HG03565 (cell line): ENCODE data around the gene IL21.
"Not testable (repeated sequence)": the region's sequence is repeated elsewhere in the genome, so short reads cannot be mapped to it uniquely, and the experiment has no call there.

Experiments
- ATAC-seq: cut with Tn5 transposase; IDR thresholded peaks from one replicate; pipeline ENCODE4 v1.9.1; 2021; ENCODE audit warnings: mild to moderate bottlenecking, moderate library complexity; ENCODE audit not compliant: unreplicated experiment

Gene IL21

DNA sequence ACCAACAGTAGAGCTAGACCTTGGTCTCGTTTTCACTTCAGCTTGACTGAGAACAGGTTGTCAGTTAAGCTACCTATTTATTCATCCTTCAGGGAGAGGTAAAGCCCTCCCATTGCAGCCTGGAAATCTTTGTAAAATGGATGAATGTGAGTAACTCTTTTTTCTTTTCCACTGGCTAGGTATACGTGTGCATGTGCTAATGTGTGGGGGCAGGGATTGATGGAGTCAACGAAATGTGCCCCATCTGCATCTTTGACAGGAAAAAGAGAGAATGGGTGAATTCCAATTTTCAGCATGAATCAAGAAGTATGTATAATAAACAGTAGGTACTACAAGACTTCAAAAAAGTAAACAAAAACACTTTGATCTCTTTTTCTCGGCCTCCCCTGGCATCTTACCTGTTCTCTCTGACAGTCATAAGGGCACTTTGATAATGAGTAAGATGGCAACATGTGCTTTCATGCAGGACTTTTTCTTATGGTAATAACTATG, at the start of gene IL21:
Gene IL21, minus strand, starts transcription at position 51 of the 492 bp plus-strand sequence. CDS start 55 bp downstream, outside the sequence.
- ATAC-seq: no peak

DNA sequence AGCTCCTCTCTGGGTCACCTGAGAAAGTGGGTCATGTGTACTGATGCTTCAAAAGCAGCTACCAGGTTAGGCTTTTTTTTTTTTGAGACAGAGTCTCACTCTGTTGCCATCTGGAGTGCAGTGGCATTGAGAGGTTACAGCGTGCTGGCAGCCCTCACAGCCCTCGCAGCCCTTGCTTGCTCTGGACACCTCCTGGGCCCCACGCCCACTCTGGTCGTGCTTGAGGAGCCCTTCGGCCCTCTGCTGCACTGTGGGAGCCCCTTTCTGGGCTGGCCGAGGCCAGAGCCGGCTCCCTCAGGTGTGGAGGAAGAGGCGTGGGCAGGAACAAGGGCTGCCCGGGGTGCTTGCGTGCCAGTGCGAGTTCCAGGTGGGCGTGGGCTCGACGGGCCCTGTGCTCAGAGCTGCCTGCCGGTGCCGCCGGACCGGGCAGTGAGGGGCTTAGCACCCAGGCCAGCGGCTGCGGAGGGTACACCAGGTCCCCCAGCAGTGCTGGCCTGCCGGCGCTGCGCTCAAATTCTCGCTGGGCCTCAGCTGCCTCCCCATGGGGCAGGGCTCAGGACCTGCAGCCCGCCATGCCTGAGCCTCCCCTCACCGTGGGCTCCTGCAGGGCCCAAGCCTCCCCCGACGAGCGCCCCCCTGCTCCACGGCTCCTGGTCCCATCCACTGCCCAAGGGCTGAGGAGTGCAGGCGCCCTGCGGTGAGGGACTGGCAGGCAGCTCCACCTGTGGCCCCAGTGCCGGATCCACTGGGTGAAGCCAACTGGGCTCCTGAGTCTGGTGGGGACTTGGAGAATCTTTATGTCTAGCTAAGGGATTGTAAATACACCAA, 49.3 kb upstream of the IL21 start:
- no peak for ATAC-seq

DNA sequence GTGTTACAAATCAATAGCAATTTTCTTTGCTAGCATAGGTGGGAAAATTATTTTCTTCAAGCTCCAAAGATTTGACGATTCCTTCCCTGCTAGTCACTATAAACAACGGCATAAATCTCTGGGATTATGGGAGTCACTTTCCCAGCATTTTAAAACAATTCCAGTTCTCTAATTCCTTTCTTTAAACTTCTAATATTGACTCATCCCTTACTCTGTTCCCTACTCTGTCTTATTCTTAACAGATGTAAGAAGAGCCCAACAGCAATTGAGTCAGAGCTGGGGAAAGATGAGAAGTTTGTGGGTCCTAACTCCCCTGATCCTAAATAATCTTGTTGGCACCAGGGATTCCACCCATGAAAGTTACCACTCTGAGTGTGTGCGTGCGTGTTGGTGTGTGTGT, 47.4 kb upstream of the IL21 start:
- ATAC-seq: no peak

DNA sequence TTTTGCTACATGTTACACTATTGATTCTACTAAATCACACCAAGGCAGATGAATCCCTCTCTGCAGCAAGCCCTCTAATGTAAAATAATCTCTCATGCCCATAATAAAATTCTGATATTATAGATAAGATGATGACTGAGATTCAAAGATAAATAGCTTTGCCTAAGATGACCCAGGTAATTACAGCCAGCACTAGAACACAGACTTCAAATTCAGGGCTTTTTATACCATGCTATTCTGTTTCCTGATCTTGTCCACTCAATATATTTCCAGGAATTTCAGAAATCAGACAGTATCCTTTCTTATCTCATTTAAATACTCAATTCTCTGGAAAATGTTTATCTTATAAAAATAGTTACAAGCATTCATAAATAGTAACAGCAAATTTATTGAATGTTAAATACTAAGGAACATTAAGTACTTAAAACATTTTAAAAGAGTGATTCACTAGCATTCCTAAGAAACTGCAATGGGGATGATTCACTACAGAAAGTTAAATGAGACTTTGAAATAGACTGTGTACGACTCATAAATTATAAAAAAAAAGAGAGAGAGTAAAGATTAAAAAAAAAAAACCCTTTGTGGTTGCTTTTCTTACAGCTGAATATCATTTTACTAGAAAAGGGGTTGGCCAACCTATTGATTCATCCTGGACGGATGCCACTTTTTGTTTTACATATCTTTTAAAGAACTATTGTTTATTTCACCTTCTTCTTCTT, 45.8 kb upstream of the IL21 start:
- ATAC-seq: no peak

DNA sequence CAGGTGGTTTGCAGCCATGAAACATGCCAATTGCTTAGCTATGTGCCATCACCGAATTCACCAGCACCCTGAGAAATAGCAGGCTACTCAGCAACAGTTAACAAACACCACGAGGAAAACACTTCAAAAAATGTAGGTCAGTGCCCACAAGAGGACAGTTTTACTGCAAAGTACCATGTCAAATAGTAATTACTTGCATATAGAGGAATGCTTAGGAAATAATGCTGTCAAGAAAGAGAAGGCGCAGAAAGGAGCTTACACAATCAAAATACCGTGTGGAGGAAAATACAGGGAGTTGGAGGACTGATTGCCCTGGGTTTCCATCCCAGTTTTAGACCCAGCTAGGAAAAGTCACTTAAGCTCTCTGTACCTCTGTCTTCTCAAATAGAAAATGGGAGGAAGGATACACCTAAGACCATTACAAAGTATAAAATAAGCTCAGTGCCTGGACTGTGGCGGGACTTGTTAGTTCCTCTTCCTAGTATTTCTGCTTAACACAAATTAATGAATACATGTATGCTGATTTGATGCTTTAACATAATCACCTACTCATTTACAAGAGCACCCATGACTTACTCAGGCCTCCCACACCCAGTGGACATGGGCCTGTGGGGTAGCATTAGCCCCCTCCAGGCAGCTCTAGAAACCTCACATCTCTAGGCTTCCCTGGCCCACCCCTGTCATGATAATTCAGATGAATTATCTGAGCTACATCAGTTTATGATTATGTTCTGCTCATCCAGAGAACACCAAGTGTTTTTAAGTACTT, 44.5 kb upstream of the IL21 start:
- ATAC-seq: no peak

DNA sequence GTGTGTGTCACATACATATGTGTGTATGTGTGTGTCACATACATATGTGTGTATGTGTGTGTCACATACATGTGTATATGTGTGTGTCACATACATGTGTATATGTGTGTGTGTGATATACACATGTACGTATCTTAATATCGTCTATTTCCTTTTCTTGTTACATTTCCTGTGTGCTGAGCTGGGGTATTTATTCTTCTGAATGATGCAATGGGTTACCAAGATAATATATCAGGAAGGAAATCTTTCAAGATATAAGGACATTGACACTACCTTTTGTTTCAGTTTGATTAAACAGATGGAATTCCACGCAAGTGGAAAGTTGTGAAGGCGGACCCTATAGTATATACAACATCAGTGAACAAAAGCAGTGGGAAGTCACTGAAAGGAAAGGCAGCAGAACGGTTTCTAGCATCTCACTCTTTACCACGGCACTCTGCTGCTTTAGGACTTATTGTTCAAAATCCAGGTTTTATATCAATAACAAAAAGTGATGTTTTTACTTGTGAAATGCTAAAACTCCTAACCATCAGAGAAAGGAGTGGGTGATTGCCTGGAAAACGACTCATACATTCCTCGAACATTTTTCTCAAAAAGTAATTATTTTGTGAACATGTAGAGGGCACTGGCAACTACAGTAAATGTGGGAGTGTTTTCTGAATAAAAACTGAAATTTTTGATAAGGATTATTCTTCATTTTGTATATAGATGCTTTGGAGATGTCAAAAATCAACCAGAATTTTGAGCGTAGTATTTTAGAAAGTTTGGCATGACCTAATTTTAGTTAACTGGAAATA, 43.1 kb upstream of the IL21 start:
- no peak for ATAC-seq

DNA sequence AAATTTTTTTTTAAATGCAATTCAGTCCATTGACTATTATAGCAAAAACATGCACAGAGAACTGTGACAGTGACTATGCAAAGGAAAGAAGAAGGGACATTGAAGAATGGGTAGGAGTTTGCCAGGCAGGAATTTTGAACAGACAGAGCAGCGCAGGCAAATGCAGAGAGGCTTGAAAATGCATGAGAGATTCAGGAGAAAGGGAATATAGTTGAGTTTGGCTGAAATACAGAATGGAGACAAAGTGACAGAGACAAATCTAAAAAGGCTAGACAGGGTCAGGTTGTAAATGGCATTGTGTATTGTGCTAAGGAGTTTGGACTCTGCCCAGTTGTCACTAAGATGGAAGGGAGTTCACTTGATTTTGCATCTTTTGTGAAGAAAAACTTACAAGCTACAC, 42.4 kb upstream of the IL21 start:
- no peak for ATAC-seq

DNA sequence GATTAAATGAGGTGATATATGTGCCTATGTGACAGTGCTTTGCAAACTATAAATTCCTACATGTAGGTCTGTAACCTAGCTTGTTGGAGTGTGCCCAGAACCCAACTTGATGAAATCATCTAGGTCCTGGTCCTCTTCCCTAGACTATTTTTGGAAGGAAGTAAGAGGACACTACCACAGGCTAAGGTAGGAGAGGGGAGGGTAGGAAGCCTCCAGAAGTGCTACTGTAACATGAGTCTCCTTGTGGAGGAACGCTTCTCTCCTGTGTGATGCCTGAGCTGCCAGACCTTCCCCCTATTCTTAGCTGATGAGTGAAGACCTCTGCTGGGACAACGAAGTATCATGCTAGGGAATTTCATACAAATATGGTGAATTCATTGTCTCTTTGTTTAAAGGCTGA, 41.8 kb upstream of the IL21 start:
- ATAC-seq: no peak

DNA sequence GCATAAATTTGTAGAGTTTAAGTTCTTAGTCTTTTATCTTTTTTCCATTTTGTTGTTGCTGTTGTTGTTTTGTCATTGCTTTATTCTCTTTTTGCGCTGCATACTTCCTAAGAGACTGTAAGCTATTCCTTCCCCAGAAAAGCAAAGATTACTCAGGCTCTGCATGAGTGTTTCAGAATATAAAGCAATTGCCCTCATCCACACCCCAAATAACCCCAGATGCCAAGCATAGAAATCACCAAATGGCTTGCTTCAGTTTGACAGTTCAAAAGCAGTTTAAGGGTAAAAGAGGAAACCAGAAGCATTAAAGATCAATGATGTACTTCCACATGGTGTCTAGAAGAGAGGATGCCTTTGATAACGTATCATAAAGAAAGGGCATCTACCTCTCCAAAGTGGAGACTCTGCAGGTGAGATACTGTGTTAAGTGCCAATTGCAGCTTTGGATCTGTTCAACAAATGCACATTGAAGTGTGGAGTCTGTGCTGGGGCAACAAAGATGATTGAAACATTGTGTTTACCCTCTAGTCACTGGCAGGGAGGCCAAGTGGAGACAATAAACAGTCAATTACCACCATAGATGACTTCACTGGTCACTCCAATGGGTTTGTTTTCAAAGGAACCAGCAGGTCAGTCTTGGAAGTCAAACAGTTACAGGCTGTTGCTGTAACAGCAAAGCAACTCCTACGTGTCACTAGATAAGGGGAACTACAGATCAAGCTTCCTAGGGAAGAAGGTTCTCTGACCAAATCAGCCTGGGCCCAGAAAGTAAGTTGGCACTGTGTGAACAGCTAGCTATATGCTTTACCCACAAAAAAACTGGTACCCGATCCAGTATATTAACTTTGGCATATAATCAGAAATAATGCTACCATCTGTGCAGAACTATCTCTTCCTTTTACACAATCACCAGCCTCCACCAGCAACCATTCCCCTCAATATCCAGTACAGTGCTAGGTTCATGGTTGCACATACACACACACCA, 40.6 kb upstream of the IL21 start:
- ATAC-seq: no peak

DNA sequence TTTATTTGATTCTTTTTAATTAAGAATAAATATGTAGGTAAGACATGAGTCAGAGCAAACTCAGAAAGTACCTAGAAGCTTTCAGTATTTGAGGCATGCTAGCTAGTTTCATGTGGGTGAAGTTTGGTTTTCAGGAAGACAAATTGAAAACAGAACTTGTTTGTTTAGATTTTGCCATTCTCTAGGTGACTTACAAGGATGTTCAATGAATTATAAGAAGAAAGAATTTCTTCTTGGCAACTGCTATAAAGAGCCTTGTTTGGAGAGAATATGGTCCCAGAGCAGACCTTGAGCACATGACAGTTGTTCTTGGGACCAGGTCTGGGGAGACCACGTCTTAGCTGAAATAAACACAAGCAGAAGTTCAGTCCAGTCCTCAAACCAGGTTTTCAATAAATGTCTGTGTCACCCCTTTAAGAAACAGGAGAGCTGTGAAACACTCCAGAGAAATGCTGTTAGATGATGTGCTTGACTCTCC, 38.0 kb upstream of the IL21 start:
- peak; percentile 83 for ATAC-seq

DNA sequence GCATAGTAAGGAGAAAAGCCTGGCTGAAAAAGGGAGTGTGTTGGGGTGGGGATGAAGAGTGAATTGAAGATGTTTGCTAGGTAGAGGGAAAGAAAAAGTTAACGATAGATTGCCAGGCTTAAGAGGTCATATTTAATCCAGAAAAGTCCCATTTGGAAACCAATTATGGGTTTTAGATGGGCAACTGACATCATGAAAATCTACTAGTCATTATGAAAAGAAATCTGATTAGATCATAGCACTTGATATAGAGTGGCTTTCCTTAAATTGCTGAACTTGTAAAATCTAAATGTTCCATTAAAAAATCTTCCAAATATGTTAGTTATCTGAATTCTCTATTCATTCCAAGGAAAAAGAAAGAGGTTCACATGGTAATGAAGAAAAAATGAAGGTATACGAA, 37.5 kb upstream of the IL21 start:
- no peak for ATAC-seq

DNA sequence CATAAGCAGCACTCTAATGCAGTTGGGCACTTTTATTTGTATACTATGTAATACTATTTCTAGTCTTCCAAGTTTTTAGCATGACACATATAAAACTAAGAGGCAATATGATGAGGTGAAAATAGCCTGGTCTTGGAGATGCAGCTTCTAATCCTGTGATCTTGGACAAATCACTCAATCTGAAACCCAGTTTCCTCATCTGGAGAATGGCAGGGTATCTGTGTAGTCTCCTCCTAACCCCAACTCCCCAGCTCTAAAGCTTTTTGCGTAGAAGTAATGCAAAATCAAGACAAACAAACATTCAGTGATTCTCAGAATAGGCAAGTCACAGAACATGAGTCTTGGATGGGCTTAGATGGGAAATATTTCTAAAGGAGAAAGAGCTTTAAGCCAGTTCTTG, 36.7 kb upstream of the IL21 start:
- ATAC-seq: no peak

DNA sequence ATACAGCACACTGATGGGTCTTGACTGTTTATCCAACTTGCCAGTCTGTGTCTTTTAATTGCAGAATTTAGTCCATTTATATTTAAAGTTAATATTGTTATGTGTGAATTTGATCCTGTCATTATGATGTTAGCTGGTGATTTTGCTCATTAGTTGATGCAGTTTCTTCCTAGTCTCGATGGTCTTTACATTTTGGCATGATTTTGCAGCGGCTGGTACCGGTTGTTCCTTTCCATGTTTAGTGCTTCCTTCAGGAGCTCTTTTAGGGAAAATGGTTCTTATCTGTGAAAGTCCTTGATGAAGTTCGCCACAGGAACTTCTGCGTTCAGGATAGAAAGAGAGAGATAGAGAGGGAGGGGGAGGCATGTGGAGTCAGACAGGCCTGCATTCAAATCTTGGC, 35.7 kb upstream of the IL21 start:
- not testable (repeated sequence) for ATAC-seq

DNA sequence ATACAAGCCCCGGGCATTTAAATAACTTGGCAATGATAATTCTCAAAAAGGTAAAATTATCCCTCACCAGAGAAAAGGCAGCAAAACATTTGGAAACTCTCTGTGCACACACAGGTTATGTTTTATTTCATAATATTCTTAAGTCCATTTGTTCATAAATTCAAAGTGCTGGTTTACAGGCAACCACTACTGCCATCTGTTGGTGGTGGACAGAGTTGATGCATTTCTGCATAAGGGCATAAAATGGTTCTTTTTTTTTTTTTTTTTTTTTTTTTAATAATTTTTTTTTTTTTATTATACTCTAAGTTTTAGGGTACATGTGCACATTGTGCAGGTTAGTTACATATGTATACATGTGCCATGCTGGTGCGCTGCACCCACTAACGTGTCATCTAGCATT, 31.5 kb upstream of the IL21 start:
- no peak for ATAC-seq

DNA sequence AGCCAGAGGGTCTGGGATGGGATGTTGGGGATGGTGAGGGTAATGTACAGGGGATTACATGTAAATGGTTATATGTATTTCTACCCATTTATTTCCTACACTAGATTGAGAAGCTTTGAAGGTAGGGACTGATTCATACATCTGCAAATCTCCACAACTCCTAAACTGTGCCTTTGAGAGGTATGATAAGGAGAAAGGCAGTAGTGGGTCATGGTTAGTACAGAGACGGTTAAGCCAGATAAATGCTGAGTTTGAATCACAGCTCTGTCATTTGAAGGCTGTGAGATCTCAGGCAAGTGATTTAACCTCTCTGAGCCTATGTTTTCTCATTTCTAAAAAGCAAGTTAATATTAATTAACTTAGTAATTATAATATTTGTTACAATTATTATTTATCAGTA, 29.3 kb upstream of the IL21 start:
- ATAC-seq: no peak

DNA sequence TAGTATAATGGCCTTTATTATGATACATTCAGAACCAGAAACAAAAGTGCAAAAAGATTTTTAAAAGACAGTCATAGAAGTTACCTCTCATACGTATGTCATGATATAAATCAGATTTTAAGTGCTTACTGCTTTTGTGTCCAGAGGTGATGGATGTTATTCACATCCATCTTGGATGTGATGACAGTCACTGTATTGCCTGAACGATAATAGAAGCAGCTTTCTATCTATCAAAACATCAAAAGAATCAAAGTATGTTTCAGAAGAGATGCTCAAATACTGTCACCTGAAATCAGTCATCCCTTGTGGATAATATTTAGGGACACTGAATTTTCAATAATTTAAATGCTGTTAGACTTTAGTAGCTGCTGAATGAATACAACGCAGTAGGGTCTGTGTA, 26.8 kb upstream of the IL21 start:
- ATAC-seq: no peak

DNA sequence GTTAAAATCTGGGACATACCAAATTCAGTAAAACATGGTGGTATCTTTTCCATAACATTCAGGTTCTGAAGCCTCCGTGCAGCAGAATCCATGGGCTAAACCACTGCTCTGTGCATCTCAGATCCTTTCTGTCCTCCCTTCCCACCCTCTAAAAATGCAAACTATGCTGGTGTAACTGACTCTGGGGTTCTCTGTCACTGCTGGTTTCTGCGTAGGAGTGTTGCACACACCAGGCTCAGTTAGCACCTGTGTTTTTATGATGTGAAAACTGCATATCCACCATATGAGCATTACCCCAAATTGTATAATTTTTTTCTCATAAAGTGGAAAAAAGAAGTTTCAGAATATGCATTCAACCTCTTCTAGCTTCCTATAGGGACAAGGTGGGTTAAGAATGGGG, 22.4 kb upstream of the IL21 start:
- ATAC-seq: no peak

DNA sequence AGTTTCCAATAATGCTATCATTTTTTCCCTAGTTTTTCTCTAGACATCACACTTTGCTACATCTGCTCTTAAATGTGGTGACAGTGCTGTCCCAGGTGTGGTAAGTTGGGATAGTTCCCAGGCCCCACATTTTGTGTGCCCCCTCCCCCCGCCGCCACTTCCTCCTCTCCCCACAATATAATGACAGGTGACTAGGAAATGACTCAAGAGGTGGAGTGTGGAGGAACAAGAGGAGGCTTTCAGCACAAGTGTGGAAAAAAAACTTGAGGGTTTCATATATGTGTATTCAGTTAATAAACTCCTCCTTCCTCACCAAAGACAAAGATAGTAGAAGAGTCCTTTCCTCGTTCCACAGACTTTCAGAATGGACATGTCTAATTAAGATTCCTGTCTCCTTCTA, 18.3 kb upstream of the IL21 start:
- ATAC-seq: no peak

DNA sequence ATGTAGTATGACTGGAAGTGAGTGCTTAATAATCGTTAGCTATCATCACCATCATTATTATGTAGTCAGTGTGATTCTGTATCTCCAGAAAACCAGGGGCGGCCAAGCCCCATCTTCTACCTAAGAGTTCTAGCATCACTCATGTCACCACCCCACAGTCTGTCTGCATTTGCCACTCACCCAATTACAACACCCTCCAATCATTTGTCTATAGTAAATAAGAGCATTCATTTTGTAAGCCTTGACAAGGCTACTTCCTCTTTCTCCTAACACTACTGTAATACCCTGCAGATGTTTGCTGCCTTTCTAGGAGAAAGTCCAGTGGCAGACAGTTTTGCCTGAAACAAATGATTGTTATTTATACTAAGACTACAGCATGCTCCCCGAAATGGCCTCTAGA, 15.8 kb upstream of the IL21 start:
- ATAC-seq: peak; percentile 31
